ENCODE data around the gene CAMK1D. TPM values are rescaled to one million over a fixed set of nuclear protein-coding genes. Genes with fewer than 3 reads are reported as not detected.

Gene CAMK1D
- polyA plus RNA-seq, 1 of the 3 experiments (the other 2 are of a cell fraction), result 4.1 TPM

GRCh38 chr10:12513775-12514673, 164.7 kb downstream of the CAMK1D start:
- H2AFZ ChIP-seq (ENCODE audit: low read depth), result no peak overlapping the region
- peaks cover 0 to 6% of the 10 kb centered on the region in 2 experiments; a peak in 3 of 4 replicates for H3K4me1 ChIP-seq (ENCODE audit: control insufficient read depth in 1 of 2, insufficient read depth in 2 of 2, low read depth in 1 of 2, low read length in 1 of 2)
- no peaks in the 10 kb centered on the region for H4K20me1 ChIP-seq (ENCODE audit: insufficient read depth)
- peak; percentile 62 for DNase-seq
- H3F3A ChIP-seq (replicated peaks; ENCODE audit: insufficient read depth), result no peaks in the 10 kb centered on the region
- 75% methylated on average over 10 of the region's 10 CpGs for WGBS (ENCODE audit: low lambda C conversion rate)
- H3K27me3 ChIP-seq (ENCODE audit: insufficient read depth), result no peaks in the 10 kb centered on the region
- TF ChIP-seq GATA2 (CRISPR knock-in tag; IDR thresholded peaks at IDR 0.05), result peak; percentile 43
- TF ChIP-seq YY1 (IDR thresholded peaks at IDR 0.05; ENCODE audit: low read depth), result no peak
- 0 out of 2 replicates have a peak, but pooled peaks have one; percentile 22 for TF ChIP-seq MXI1 (IDR thresholded peaks at IDR 0.05; ENCODE audit: low read depth, low read length)
- no peak for TF ChIP-seq MEF2A (IDR thresholded peaks at IDR 0.05; ENCODE audit: borderline replicate concordance, low read depth)
- H3K36me3 ChIP-seq (replicated peaks in 1 of 2; ENCODE audit: control insufficient read depth in 1 of 2, insufficient read depth in 2 of 2, low read length in 1 of 2), result no peaks in the 10 kb centered on the region
- no peak overlapping the region for H3K27ac ChIP-seq (ENCODE audit: low read depth in 2 of 2, low read length in 1 of 2)
- no peaks in the 10 kb centered on the region for H3K79me2 ChIP-seq (ENCODE audit: insufficient read depth)
- no peak overlapping the region for H3K4me3 ChIP-seq (ENCODE audit: low read depth in 2 of 2, low read length in 1 of 2)
- H3K9me3 ChIP-seq, result no peaks in the 10 kb centered on the region
- no peak overlapping the region for H3K4me2 ChIP-seq
- CTCF ChIA-PET, result no interaction called here
- H3K9me2 ChIP-seq, result no peaks in the 10 kb centered on the region
- POLR2A ChIA-PET, result interaction anchor here (0.6 kb wide), 1 partner anchor 193 kb away, joined by 3 read pairs; no protein-coding TSS in a partner anchor
- no peak overlapping the region for H3K9ac ChIP-seq

GRCh38 chr10:12518024-12518423, 168.7 kb downstream of the CAMK1D start:
- Histone ChIP-seq H3K9me3 (no peaks in the 10 kb centered on the region), H3K36me3 (replicated peaks in 1 of 2; ENCODE audit: control insufficient read depth in 1 of 2, insufficient read depth in 2 of 2, low read length in 1 of 2) (no peaks in the 10 kb centered on the region), H3K4me3 (ENCODE audit: low read depth in 2 of 2, low read length in 1 of 2) (no peak overlapping the region; a peak in 1 of 4 replicates), H4K20me1 (ENCODE audit: insufficient read depth) (no peaks in the 10 kb centered on the region), H3K27ac (ENCODE audit: low read depth in 2 of 2, low read length in 1 of 2) (no peak overlapping the region), H3K4me1 (ENCODE audit: control insufficient read depth in 1 of 2, insufficient read depth in 2 of 2, low read depth in 1 of 2, low read length in 1 of 2) (peaks cover 0 to 6% of the 10 kb centered on the region in 2 experiments; a peak in 3 of 4 replicates), H3F3A (replicated peaks; ENCODE audit: insufficient read depth) (peaks cover 3% of the 10 kb centered on the region), H3K9me2 (no peaks in the 10 kb centered on the region), H3K4me2 (no peak overlapping the region), H2AFZ (ENCODE audit: low read depth) (no peak overlapping the region), H3K79me2 (ENCODE audit: insufficient read depth) (no peaks in the 10 kb centered on the region), H3K9ac (no peak overlapping the region), H3K27me3 (ENCODE audit: insufficient read depth) (no peaks in the 10 kb centered on the region)
- 88% methylated on average over 1 of the region's 1 CpG for WGBS (ENCODE audit: low lambda C conversion rate)
- no peak for DNase-seq
- ChIA-PET POLR2A (no interaction called here), CTCF (no interaction called here)
- TF ChIP-seq GABPA (IDR thresholded peaks at IDR 0.05; ENCODE audit: low read depth) (no peak), ELF1 (IDR thresholded peaks at IDR 0.05) (no peak), RFX5 (IDR thresholded peaks at IDR 0.05; ENCODE audit: low read length) (no peak), FOXM1 (IDR thresholded peaks at IDR 0.05; ENCODE audit: low read depth) (no peak), GATA2 (CRISPR knock-in tag; IDR thresholded peaks at IDR 0.05) (no peak), NFIC (IDR thresholded peaks at IDR 0.05; ENCODE audit: borderline replicate concordance) (no peak), REST (IDR thresholded peaks at IDR 0.05; ENCODE audit: low read depth, low read length) (no peak), JUND (IDR thresholded peaks at IDR 0.05) (no peak), USF1 (IDR thresholded peaks at IDR 0.05; ENCODE audit: borderline replicate concordance, low read depth) (no peak), CHD2 (IDR thresholded peaks at IDR 0.05; ENCODE audit: low read length, partially characterized antibody) (no peak), CTCF (IDR thresholded peaks at IDR 0.05) (no peak), EP300 (IDR thresholded peaks at IDR 0.05; ENCODE audit: borderline replicate concordance in 1 of 2, low read depth in 1 of 2, low read length in 1 of 2) (no peak), RCOR1 (IDR thresholded peaks at IDR 0.05; ENCODE audit: low read length) (no peak), TCF12 (IDR thresholded peaks at IDR 0.05) (no peak), TEAD4 (IDR thresholded peaks at IDR 0.05; ENCODE audit: borderline replicate concordance, insufficient read depth) (no peak), MAX (IDR thresholded peaks at IDR 0.05; ENCODE audit: low read depth) (no peak)

All from SK-N-SH (cell line).